Brain microvascular endothelial cell (primary cell): ENCODE measurements around the gene CHST13.

ENCODE experiments used
- DNase-seq: peaks from one replicate; pipeline ENCODE4 v3.0.0-alpha.2; 2020
- H3K27ac ChIP-seq: fragments of 250-450 bp; sonication (Bioruptor Pico); 2 replicates; pipeline ENCODE4 v1.5.1; 2020; ENCODE audit warnings: mild to moderate bottlenecking, moderate library complexity
- H3K27me3 ChIP-seq: fragments of 250-450 bp; sonication (Bioruptor Pico); replicated peaks from 2 replicates; pipeline ENCODE4 v1.5.1; 2020; ENCODE audit warnings: mild to moderate bottlenecking
- H3K36me3 ChIP-seq: fragments of 250-450 bp; sonication (Bioruptor Pico); replicated peaks from 2 replicates; pipeline ENCODE4 v1.5.1; 2020; ENCODE audit warnings: mild to moderate bottlenecking
- H3K4me3 ChIP-seq: 2 replicates; pipeline ENCODE4 v1.5.1; 2011; ENCODE audit warnings: low read depth, mild to moderate bottlenecking, control low read depth, low read length, moderate library complexity
- CTCF ChIP-seq: IDR thresholded peaks from 2 replicates; pipeline ENCODE4 v1.5.1; 2011; ENCODE audit warnings: low read depth, mild to moderate bottlenecking, moderate library complexity, low read length, control low read depth, inconsistent platforms; ENCODE audit errors: missing control alignments
- in situ Hi-C: cut with HindIII; loops from 2 replicates; pipeline ENCODE4 v1.10.0; 2017; ENCODE audit warnings: low sequenced_read_pairs, low pct_ligation_motif_present

CHST13 gene

GRCh38 chr3:126490619-126491018 lies 33.3 kb upstream of the CHST13 start:
- no peak for TF ChIP-seq CTCF
- no peak overlapping the region for H3K27ac ChIP-seq
- H3K27me3 ChIP-seq = peaks cover 2% of the 10 kb centered on the region
- no peaks in the 10 kb centered on the region for H3K36me3 ChIP-seq
- no peak overlapping the region for H3K4me3 ChIP-seq
- in situ Hi-C loops = no loop called here
- no peak for DNase-seq

- H3K36me3 ChIP-seq = no peaks in the 10 kb centered on the region
- H3K27ac ChIP-seq = no peak overlapping the region
- no peak for TF ChIP-seq CTCF
- in situ Hi-C loops = no loop called here
- H3K4me3 ChIP-seq = no peak overlapping the region
- peaks cover 2% of the 10 kb centered on the region for H3K27me3 ChIP-seq
- no peak for DNase-seq
Measured at GRCh38 chr3:126491221-126492013, 32.5 kb upstream of the CHST13 start.

- in situ Hi-C loops = no loop called here
- H3K27me3 ChIP-seq = peaks cover 2% of the 10 kb centered on the region
- DNase-seq = no peak
- H3K27ac ChIP-seq = no peak overlapping the region
- H3K36me3 ChIP-seq = no peaks in the 10 kb centered on the region
- TF ChIP-seq CTCF = no peak
- H3K4me3 ChIP-seq = no peak overlapping the region
Measured at GRCh38 chr3:126493051-126493450, 30.9 kb upstream of the CHST13 start.

- H3K36me3 ChIP-seq = no peaks in the 10 kb centered on the region
- no peak for TF ChIP-seq CTCF
Measured at GRCh38 chr3:126493739-126494138, 30.2 kb upstream of the CHST13 start.

GRCh38 chr3:126494204-126494969 lies 29.6 kb upstream of the CHST13 start:
- in situ Hi-C loops = no loop called here
- Histone ChIP-seq H3K36me3 (no peaks in the 10 kb centered on the region), H3K27ac (no peak overlapping the region), H3K27me3 (peaks cover 2% of the 10 kb centered on the region), H3K4me3 (no peak overlapping the region)
- TF ChIP-seq CTCF = no peak
- no peak for DNase-seq

More at GRCh38 chr3:126493739-126494138, 30.2 kb upstream of the CHST13 start:
- Histone ChIP-seq H3K27me3 (peaks cover 2% of the 10 kb centered on the region), H3K27ac (no peak overlapping the region), H3K4me3 (no peak overlapping the region)
- DNase-seq = no peak
- in situ Hi-C loops = no loop called here
